DLD1 (cell line): Measurements from ENCODE around the gene ARHGAP20.
"Not testable (repeated sequence)": the region's sequence is repeated elsewhere in the genome, so short reads cannot be mapped to it uniquely, and the experiment has no call there.

Source experiments
- in situ Hi-C: cut with HindIII; loops from 2 replicates; pipeline ENCODE4 v1.10.0; 2017; ENCODE audit warnings: low sequenced_read_pairs

ARHGAP20 gene

DNA sequence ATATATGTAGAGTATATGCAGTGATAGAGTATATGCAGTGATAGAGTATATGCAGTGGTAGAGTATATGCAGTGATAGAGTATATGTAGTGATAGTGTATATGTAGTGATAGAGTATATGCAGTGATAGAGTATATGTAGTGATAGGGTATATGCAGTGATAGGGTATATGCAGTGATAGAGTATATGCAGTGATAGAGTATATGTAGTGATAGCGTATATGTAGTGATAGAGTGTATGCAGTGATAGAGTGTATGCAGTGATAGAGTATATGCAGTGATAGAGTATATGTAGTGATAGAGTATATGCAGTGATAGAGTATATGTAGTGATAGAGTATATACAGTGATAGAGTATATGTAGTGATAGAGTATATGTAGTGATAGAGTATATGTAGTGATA, 92.9 kb downstream of the ARHGAP20 start:
- in situ Hi-C loops: not testable (repeated sequence)

- in situ Hi-C loops: no loop called here
Observed at GRCh38 chr11:110614031-110614430, 98.2 kb downstream of the ARHGAP20 start.

DNA sequence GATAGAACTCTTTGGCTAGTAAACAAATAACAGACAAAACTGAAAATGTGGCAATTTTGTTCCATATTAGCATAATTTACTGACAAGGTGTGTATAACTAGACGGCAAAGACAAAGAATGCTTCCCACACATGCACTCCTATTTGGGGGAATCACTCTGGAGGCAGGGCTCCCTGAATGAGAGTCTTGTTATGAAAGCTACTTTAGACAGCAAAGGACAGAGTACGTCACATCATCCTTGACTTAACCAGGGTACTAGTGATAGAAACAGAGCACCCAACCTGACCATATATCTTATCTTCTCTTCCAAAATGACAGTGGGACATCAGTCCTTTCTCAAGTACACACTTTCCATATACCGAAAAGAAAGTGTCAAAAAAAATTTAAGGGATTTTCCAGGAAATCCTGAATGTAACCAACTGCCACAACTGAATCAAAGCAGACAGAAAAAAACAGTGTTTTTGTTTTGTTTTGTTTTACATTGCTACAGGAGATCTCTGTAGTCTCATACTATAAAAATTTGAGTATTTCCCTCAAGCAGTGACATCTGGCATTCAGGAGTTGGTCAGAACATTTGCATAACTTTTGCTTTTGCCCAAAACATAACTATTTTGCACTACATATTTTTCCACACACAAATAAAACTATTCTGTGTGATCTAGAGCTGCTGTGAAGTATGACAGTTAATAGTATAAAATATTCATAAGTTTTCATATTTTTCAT, 98.9 kb downstream of the ARHGAP20 start:
- in situ Hi-C loops: no loop called here

GRCh38 chr11:110606415-110606814, 105.8 kb downstream of the ARHGAP20 start:
- in situ Hi-C loops: no loop called here

- in situ Hi-C loops: loop anchor here (5.0 kb wide), 1 partner anchor 60 kb away; no protein-coding TSS in a partner anchor
Observed at GRCh38 chr11:110601936-110602335, 110.3 kb downstream of the ARHGAP20 start.

- in situ Hi-C loops: loop anchor here (5.0 kb wide), 1 partner anchor 58 kb away; no protein-coding TSS in a partner anchor
Observed at GRCh38 chr11:110600322-110600721, 111.9 kb downstream of the ARHGAP20 start.

DNA sequence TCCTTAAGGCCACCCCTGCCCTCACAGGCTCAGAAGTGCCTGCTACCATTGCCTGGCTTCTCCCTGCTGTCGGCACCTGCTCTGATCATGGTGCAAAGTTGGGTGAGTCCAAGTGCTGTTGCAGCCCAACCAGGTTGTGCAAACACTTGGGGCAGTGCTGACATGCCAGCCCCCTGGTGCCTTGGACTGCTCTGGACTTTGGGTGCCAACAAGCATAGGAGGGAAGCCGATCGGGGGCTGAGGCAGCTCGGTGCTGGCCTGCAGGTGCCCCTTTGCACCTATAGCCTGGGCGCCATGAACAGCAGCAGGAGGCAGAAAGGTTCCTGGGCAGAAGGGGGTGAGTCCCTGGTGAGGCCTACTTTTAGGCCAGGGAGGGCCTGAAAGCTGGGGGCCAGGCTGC, 113.0 kb downstream of the ARHGAP20 start:
- in situ Hi-C loops: no loop called here

- in situ Hi-C loops: no loop called here
Observed at GRCh38 chr11:110598725-110599124, 113.5 kb downstream of the ARHGAP20 start.

- in situ Hi-C loops: no loop called here
Observed at GRCh38 chr11:110587972-110588371, 124.3 kb downstream of the ARHGAP20 start.

DNA sequence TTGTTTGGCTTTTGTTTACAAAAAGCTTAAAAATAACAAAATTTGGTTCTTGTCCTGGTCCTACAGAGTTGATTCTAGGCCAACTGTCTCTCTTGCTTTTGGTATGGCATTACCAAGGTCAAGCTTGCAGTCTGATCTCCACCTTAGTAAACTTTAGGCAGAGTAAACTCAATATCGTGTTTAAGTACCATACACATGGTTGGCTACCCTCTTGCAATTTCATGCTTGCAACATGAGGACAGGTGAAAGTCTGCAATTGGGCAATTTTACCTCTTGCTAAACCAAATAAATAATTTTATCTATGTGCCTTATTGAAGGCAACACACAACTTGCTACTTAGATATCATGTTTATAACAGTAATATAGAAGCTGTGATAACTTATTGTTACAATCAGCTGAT, 125.1 kb downstream of the ARHGAP20 start:
- in situ Hi-C loops: no loop called here

GRCh38 chr11:110584150-110584549, 128.1 kb downstream of the ARHGAP20 start:
- in situ Hi-C loops: no loop called here

DNA sequence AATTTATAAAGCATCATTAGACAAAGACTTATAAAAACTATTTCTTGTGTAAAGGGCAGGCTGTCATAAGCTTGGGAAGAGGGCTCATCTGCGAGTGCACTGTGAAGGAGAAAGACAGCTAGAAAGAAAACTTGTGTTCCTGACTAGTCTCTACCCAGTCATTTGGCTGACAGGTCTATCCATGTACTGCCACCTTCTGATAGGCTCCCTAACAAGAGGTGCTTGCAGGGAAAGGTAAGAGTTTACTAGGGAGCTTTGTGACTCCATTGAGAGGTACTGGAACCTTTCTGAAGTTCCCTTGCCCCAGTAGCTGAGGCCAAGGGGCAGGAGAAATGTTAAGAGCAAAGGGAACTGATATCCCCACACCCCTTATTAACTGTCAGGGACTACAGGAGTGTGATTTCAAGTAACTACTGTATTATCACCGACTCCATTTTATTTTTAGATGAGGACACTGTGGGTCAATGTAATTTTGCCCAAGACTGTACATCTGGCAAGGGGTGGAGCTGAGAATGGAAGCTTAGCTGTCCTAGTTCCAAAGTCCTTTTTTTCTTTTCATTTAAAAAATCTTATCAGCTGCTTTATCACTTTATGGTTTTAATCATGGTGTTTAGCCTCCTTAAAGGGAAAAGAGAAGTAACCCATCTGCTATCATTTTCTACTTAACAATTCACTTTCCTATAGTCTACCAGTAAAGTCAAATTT, 129.4 kb downstream of the ARHGAP20 start:
- in situ Hi-C loops: no loop called here

GRCh38 chr11:110580571-110580970, 131.7 kb downstream of the ARHGAP20 start:
- in situ Hi-C loops: no loop called here

DNA sequence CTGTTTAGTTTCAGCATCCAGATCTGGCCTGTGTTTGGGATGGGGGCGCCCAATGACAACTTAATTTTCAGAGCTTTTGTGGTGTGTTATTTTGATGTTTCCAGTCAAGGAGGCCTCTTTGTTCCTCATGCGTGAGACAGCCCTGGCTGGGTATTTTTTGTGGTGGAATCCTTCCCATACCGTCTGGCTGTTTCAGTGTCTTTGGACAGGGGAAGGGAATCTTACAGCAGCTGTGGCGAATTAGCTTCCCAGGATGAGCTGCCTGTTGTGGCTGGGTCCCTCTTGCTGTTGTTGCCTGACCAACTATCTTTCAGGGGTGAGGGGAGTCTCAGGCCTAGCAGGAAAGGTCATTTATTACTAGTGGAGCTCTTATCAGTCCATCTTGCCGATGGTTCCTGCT, 138.8 kb downstream of the ARHGAP20 start:
- in situ Hi-C loops: no loop called here

- in situ Hi-C loops: no loop called here
Observed at GRCh38 chr11:110571081-110571720, 141.0 kb downstream of the ARHGAP20 start.

GRCh38 chr11:110566577-110566976, 145.7 kb downstream of the ARHGAP20 start:
- in situ Hi-C loops: no loop called here

DNA sequence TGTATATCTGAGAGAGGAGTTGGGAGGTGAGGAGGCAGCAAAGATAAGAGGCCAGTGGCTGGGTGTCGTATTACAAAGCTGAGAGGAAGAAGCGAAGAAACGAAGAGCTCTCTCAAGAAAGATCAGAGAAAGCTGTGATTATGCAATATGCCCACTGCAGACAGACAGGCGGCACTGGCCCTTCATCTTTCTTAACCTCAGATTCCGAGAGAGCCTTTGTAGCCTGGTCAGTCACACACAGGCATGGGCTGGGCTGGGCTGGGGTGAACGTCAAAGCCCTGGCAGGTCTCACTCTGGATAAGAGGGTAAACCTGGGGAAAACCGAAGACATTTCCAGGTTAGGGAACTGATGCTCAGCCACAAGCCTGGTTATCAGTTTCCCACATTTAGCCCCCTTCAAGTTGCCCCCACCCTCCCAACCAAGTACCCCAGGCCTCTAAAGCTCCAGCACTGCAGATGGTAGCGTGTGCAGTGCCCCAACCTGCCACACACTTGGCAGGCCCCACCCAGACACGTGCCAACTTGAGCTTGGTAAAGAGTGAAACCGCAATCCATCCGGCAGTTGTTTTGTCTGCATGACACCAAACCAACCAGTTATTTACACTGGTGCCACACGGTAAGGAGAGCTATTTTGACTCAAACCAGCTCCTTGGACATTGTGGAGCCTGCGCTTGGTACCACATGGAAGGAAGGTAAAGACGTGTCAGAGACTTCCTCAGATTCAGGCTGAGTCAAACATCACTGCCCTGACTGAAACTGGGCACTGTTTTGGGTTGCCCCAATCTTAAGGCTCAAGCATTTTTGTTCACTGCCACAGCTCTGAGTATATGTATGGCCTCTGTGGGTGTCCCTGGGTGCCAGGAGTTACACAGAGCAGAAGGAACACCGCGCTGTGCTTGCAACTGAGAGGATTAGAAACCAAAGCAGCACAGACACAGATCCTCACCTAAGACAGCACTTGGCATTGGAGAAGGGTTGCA, 146.6 kb downstream of the ARHGAP20 start:
- in situ Hi-C loops: no loop called here

- in situ Hi-C loops: no loop called here
Observed at GRCh38 chr11:110564676-110565356, 147.4 kb downstream of the ARHGAP20 start.

DNA sequence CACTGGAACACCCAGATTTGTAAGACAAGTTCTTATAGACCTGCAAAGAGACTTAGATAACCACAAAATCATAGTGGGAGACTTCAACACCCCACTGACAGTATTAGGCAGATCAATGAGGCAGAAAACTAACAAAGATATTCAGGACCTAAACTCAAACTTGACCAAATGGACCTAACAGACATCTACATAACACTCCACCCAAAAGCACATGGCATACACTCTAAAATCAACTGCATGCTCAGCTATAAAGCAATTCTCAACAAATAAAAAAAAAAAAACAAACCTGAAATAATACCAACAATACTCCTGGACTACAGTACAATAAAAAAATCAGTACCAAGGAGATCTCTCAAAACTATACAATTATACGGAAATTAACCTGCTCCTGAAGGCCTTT, 167.5 kb downstream of the ARHGAP20 start:
- in situ Hi-C loops: loop anchor here (5.0 kb wide), 1 partner anchor 58 kb away; no protein-coding TSS in a partner anchor

- in situ Hi-C loops: no loop called here
Observed at GRCh38 chr11:110538154-110538553, 174.1 kb downstream of the ARHGAP20 start.
